A549 treated with AZD9567 at 1 μM for 4 hours (cell line): Measurements from ENCODE around the gene IRS4. TPM values are rescaled to one million over a fixed set of nuclear protein-coding genes. Genes with fewer than 3 reads are reported as not detected.

ENCODE experiments used
- total RNA-seq: library from RNA; stranded (reverse); fragments of 200-300 nt; extraction: Qiagen RNA extraction; gene quantifications from 5 replicates; pipeline ENCODE4 v1.2.3, GENCODE V29; 2022; ENCODE audit not compliant: insufficient read depth

The IRS4 gene
- 0.03 TPM in 1 of 5 replicates, not detected in the others for total RNA-seq

GRCh38 chrX:108736509-108737479, at the start of gene IRS4:
IRS4 (minus strand) TSS chrX:108736563.

